ENCODE data around the gene FGFBP2.

FGFBP2 gene

DNA sequence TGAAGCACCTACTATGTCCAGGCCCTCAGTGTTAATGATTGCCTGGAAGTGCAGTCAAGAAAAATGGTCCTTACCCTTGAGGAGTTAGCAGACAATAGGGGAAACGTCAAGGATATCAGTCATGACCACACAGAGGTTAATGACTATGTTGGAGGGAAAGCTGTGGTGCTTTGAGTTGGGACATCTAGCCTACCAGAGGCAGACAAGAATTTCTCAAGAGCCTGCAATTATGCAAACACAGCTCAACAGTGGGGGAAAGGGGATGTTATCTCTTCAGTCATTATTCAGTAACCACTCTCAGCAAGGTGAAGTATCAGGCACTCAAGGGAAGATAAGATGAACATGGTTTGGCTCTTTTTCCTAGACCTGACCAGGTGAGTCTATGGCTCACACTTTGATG, 17.5 kb downstream of the FGFBP2 start:
- Histone ChIP-seq H3K9me3 (ENCODE audit: low read depth, low read length) (no peaks in the 10 kb centered on the region), H3K4me3 (no peak overlapping the region), H3K9ac (ENCODE audit: insufficient read length) (no peak overlapping the region), H3K27ac (no peak overlapping the region), H3K36me3 (ENCODE audit: insufficient read depth, low read length) (no peaks in the 10 kb centered on the region)
- TF ChIP-seq POLR2AphosphoS5 (IDR thresholded peaks at IDR 0.05; ENCODE audit: borderline replicate concordance, low read depth, low read length) (no peak), EZH2 (IDR thresholded peaks at IDR 0.05) (no peak), FOXP2 (optimal IDR thresholded peaks at IDR 0.05; ENCODE audit: control extremely low read depth, extremely low read length, insufficient read depth) (no peak)
- no peak for DNase-seq (ENCODE audit: low read depth, low spot score)

DNA sequence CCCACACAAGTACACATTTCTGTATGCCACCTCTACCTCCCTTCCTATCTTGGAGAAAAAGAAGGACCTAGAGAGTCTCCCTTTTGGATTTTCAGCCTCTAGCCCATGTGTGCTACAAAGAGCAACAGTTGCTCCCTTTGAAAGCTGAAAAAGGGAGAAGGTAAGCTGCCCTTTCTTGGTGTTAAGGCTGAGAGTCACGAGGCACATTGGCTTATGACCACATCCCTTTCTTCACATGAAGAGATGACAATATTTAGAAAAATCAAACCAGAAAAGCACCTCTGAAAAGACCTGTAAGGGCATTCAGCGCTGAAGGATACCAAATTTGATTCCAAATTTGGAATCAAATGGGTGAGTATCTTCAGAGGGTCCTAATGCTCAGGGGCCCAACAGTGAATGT, 18.1 kb downstream of the FGFBP2 start:
- H3K9ac ChIP-seq (ENCODE audit: insufficient read length) = no peak overlapping the region
- TF ChIP-seq EZH2 (IDR thresholded peaks at IDR 0.05) = no peak
- no peak for TF ChIP-seq FOXP2 (optimal IDR thresholded peaks at IDR 0.05; ENCODE audit: control extremely low read depth, extremely low read length, insufficient read depth)
- TF ChIP-seq POLR2AphosphoS5 (IDR thresholded peaks at IDR 0.05; ENCODE audit: borderline replicate concordance, low read depth, low read length) = no peak
- H3K36me3 ChIP-seq (ENCODE audit: insufficient read depth, low read length) = no peaks in the 10 kb centered on the region
- H3K27ac ChIP-seq = no peak overlapping the region
- H3K9me3 ChIP-seq (ENCODE audit: low read depth, low read length) = no peaks in the 10 kb centered on the region
- no peak overlapping the region for H3K4me3 ChIP-seq
- no peak for DNase-seq (ENCODE audit: low read depth, low spot score)

DNA sequence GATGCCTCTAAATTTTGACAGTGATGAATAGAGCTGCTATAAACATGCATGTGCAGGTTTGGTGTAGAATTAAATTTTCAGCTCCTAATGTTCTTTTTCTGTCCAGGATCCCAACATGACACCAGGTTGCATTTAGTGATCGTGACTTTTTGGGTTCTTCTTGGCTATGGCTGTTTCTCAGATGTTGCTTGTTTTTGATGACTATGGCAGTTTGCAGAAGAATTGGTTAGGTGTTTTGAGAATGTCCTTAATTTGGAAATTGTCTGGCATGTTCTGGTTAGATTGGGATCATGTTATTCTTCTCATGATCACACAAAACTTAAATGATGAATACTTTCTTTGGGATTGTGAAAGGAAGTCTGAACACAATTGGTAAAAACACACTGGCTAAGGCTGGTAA, 20.7 kb downstream of the FGFBP2 start:
- Histone ChIP-seq H3K27ac (no peak overlapping the region), H3K9me3 (ENCODE audit: low read depth, low read length) (no peaks in the 10 kb centered on the region), H3K9ac (ENCODE audit: insufficient read length) (no peak overlapping the region), H3K36me3 (ENCODE audit: insufficient read depth, low read length) (no peaks in the 10 kb centered on the region), H3K4me3 (no peak overlapping the region)
- DNase-seq (ENCODE audit: low read depth, low spot score) = no peak
- TF ChIP-seq POLR2AphosphoS5 (IDR thresholded peaks at IDR 0.05; ENCODE audit: borderline replicate concordance, low read depth, low read length) (no peak), EZH2 (IDR thresholded peaks at IDR 0.05) (no peak), FOXP2 (optimal IDR thresholded peaks at IDR 0.05; ENCODE audit: control extremely low read depth, extremely low read length, insufficient read depth) (no peak)

DNA sequence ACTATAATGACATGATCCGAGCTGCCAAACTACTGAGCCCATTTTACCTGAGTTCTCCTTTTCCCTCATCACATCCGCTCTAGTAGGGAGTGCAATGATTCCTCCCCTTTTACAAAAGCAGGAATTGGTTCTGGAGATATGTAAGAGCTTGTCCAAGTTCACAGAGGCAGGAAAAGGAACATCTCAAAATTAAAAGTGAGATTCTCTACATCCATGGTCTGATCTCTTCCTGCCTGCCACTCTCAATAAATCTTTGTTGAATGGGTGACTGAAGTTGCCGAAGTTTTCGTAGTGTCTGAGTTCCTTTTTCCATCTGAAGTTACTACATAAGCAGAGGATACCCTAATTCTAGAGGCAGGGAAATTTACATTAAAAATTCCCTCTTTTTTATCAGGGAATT, 24.3 kb downstream of the FGFBP2 start, which contains the start of gene FGFBP1:
FGFBP1 (minus strand) TSS at position 101 of the 400 bp plus-strand sequence. CDS start 2,108 bp downstream, outside the sequence.
- no peak for DNase-seq (ENCODE audit: low read depth, low spot score)
- no peak within 1 kb of the TSS for H3K9ac ChIP-seq (ENCODE audit: insufficient read length)
- H3K27ac ChIP-seq = no peak within 1 kb of the TSS
- TF ChIP-seq POLR2AphosphoS5 (IDR thresholded peaks at IDR 0.05; ENCODE audit: borderline replicate concordance, low read depth, low read length) = no peak
- TF ChIP-seq FOXP2 (optimal IDR thresholded peaks at IDR 0.05; ENCODE audit: control extremely low read depth, extremely low read length, insufficient read depth) = no peak
- no peak for TF ChIP-seq EZH2 (IDR thresholded peaks at IDR 0.05)
- H3K4me3 ChIP-seq = no peak within 1 kb of the TSS
- no peaks in the 10 kb centered on the region for H3K36me3 ChIP-seq (ENCODE audit: insufficient read depth, low read length)
- H3K9me3 ChIP-seq (ENCODE audit: low read depth, low read length) = no peaks in the 10 kb centered on the region

DNA sequence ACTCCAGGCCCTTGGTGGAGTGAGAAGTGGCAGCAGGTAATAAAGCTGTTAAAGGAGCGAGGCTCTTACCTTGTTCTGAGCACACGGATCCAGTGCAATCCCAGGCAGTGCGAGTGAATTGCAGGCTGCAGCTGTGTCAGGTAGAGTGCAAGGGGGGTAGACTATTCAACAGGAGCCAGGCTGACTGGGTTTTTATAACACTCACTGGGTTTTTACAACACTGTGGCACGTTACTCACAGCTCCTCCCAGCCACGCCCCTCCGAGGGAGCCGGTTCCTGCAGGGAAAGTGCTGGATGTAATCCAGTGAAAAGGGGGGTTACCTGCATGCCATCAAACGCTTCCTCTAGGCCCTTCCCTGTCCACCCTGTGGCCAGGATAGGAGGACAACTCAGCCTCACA, 24.8 kb downstream of the FGFBP2 start:
- Histone ChIP-seq H3K9ac (ENCODE audit: insufficient read length) (no peak overlapping the region), H3K36me3 (ENCODE audit: insufficient read depth, low read length) (no peaks in the 10 kb centered on the region), H3K27ac (no peak overlapping the region), H3K4me3 (no peak overlapping the region), H3K9me3 (ENCODE audit: low read depth, low read length) (no peaks in the 10 kb centered on the region)
- TF ChIP-seq FOXP2 (optimal IDR thresholded peaks at IDR 0.05; ENCODE audit: control extremely low read depth, extremely low read length, insufficient read depth) = no peak
- DNase-seq (ENCODE audit: low read depth, low spot score) = no peak

DNA sequence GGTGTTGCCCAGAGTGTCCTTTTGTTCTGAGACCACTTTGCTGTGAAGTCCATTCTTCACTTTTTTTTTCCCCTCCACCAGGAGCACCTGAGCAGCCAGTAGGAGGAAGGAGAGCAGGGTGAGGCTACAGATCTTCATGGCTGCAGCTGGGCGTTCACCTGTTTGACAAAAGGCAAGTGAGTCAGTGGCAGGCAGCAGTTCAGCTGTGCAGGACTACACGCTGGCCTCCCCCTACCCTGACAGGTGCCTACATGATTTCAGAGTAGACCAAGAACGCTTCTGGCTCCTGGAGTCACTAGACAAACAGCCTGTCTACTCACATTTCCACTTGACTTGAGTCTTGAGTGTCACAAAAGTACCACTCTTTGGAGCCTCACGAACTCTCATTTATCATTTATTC, 26.5 kb downstream of the FGFBP2 start:
- no peak for DNase-seq (ENCODE audit: low read depth, low spot score)
- H3K9ac ChIP-seq (ENCODE audit: insufficient read length) = no peak overlapping the region

DNA sequence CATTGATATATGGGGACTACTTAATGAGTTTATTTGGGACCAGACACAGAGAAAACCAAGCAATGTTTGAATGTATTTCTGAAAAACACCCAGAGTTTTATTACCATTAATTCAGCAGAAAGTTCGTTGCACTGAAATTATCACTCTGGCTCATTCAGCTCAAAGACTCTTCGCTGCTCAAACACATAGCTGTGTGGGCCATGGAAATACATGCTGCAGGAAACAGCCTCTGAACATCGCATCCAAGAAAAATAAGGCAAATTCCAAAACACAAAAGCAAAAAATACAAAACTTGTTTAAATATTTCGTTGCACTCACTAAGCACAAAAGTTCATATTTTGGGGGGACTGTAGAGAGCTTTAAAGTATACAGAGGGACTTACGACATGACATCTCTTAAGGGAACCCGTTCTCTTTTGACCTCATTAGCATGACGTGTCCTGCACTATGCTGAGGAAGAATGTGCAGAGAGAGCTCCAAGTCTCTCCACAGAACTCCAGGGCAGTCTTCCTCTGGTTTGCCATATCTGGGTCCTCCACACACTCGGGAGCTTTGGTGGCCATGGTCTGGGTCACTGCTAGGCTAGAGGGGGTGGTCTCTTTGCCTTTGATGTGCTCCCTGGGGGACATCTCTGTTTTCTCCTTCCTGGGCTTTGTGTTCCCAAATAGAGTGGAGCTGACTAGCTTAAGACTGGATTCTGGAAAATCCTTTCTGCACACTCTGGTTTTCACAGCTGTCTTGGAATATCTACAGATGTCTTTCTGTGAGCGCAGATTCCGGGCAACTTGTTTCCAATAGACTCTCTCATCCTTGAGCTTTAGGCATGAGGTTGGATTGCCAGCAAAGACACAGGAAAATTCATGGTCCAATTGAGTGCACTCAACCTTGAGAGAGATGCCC, 27.2 kb downstream of the FGFBP2 start:
- Histone ChIP-seq H3K9me3 (ENCODE audit: low read depth, low read length) (no peaks in the 10 kb centered on the region), H3K4me3 (no peak overlapping the region), H3K9ac (ENCODE audit: insufficient read length) (no peak overlapping the region), H3K27ac (no peak overlapping the region), H3K36me3 (ENCODE audit: insufficient read depth, low read length) (no peaks in the 10 kb centered on the region)
- TF ChIP-seq FOXP2 (optimal IDR thresholded peaks at IDR 0.05; ENCODE audit: control extremely low read depth, extremely low read length, insufficient read depth) (no peak), EZH2 (IDR thresholded peaks at IDR 0.05) (no peak), POLR2AphosphoS5 (IDR thresholded peaks at IDR 0.05; ENCODE audit: borderline replicate concordance, low read depth, low read length) (no peak)
- DNase-seq (ENCODE audit: low read depth, low spot score) = no peak

More for the DNA sequence above, 26.5 kb downstream of the FGFBP2 start:
- Histone ChIP-seq H3K4me3 (no peak overlapping the region), H3K27ac (no peak overlapping the region), H3K9me3 (ENCODE audit: low read depth, low read length) (no peaks in the 10 kb centered on the region), H3K36me3 (ENCODE audit: insufficient read depth, low read length) (no peaks in the 10 kb centered on the region)
- TF ChIP-seq POLR2AphosphoS5 (IDR thresholded peaks at IDR 0.05; ENCODE audit: borderline replicate concordance, low read depth, low read length) (no peak), EZH2 (IDR thresholded peaks at IDR 0.05) (no peak), FOXP2 (optimal IDR thresholded peaks at IDR 0.05; ENCODE audit: control extremely low read depth, extremely low read length, insufficient read depth) (no peak)

DNA sequence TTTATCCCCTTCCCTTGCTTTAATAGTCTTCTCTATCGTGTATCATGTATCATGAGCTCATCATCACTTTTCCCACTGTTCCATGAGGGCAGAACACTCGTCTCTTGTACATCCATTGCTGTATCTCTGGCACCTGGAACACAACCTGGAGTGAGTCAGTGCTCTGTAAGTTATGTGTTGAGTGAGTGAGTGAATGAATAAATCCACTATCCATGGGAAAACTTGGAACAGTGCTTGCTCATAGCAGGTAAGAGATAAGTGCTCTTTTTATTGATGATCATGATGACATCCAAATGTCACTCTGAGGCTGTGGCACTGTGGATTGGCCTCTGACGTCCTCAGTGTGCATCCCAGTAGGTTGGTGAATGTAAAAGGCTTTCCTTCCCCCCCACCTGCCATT, 28.7 kb downstream of the FGFBP2 start:
- no peak overlapping the region for H3K4me3 ChIP-seq
- TF ChIP-seq POLR2AphosphoS5 (IDR thresholded peaks at IDR 0.05; ENCODE audit: borderline replicate concordance, low read depth, low read length) (no peak), FOXP2 (optimal IDR thresholded peaks at IDR 0.05; ENCODE audit: control extremely low read depth, extremely low read length, insufficient read depth) (no peak), EZH2 (IDR thresholded peaks at IDR 0.05) (no peak)
- no peak for DNase-seq (ENCODE audit: low read depth, low spot score)

More for the DNA sequence above, 28.7 kb downstream of the FGFBP2 start:
- Histone ChIP-seq H3K9me3 (ENCODE audit: low read depth, low read length) (no peaks in the 10 kb centered on the region), H3K27ac (no peak overlapping the region), H3K36me3 (ENCODE audit: insufficient read depth, low read length) (no peaks in the 10 kb centered on the region), H3K9ac (ENCODE audit: insufficient read length) (no peak overlapping the region)

Data from SK-N-MC (cell line).